Measurements from ENCODE around the gene SPSB2.
"Not testable (repeated sequence)": the region's sequence is repeated elsewhere in the genome, so short reads cannot be mapped to it uniquely, and the experiment has no call there.

DNA sequence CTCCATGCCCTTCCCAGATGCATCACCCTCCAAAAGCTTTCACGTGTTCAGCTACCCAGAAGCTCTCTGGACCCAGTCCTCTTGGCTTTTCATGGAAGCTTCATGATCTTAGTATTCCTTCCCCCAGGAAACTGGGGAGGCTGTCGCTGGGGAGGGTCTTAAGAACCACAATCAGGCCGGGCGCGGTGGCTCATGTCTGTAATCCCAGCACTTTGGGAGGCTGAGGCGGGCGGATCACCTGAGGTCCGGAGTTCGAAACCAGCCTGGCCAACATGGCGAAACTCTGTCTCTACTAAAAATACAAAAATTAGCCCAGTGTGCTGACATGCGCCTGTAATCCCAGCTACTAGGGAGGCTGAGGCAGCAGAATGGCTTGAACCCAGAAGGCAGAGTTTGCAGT is 35.0 kb upstream of the SPSB2 start:
- TF ChIP-seq, protein P1, sequence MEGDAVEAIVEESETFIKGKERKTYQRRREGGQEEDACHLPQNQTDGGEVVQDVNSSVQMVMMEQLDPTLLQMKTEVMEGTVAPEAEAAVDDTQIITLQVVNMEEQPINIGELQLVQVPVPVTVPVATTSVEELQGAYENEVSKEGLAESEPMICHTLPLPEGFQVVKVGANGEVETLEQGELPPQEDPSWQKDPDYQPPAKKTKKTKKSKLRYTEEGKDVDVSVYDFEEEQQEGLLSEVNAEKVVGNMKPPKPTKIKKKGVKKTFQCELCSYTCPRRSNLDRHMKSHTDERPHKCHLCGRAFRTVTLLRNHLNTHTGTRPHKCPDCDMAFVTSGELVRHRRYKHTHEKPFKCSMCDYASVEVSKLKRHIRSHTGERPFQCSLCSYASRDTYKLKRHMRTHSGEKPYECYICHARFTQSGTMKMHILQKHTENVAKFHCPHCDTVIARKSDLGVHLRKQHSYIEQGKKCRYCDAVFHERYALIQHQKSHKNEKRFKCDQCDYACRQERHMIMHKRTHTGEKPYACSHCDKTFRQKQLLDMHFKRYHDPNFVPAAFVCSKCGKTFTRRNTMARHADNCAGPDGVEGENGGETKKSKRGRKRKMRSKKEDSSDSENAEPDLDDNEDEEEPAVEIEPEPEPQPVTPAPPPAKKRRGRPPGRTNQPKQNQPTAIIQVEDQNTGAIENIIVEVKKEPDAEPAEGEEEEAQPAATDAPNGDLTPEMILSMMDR (IDR thresholded peaks at IDR 0.05): not testable (repeated sequence)
- not testable (repeated sequence) for TF ChIP-seq POLR2A, EP300, POLR2AphosphoS5 (IDR thresholded peaks at IDR 0.05)
